ENCODE measurements around the gene RCBTB1. TPM values are rescaled to one million over a fixed set of nuclear protein-coding genes. Genes with fewer than 3 reads are reported as not detected.

The RCBTB1 gene
- total and polyA plus RNA-seq, 3 experiments from 2014 or later = 7.3 to 21.2 (median 19.3) TPM

- Histone ChIP-seq H3K4me1 (ENCODE audit: insufficient read depth, low read length) (no peaks in the 10 kb centered on the region), H3K27ac (ENCODE audit: low read depth, low read length) (no peak overlapping the region), H3K27me3 (ENCODE audit: insufficient read depth, low read length, poor library complexity, severe bottlenecking) (no peaks in the 10 kb centered on the region), H3K36me3 (ENCODE audit: insufficient read depth, low read length) (no peaks in the 10 kb centered on the region), H3K9me3 (ENCODE audit: low read length) (no peaks in the 10 kb centered on the region), H3K4me3 (ENCODE audit: low read length) (no peak overlapping the region)
- Mint-ChIP-seq H3K9me3 (no peaks in the 10 kb centered on the region), H3K36me3 (peaks cover 0 to 64% (median 15%) of the 10 kb centered on the region in 3 donors), H3K4me3 (no peak overlapping the region), H3K27me3 (no peaks in the 10 kb centered on the region), H3K27ac (peak overlapping the region in 1 of 8 donors; percentile 6), H3K4me1 (peaks cover 0 to 11% (median 7%) of the 10 kb centered on the region in 3 donors)
- ChIA-PET POLR2A (no interaction called here), CTCF (no interaction called here)
- DNase-seq = no peak
Measured at GRCh38 chr13:49533591-49534269, 51.6 kb downstream of the RCBTB1 start.

GRCh38 chr13:49533011-49533410 is 52.3 kb downstream of the RCBTB1 start:
- H3K4me1 Mint-ChIP-seq = peaks cover 0 to 11% (median 7%) of the 10 kb centered on the region in 3 donors
- Histone ChIP-seq H3K4me3 (ENCODE audit: low read length) (no peak overlapping the region), H3K36me3 (ENCODE audit: insufficient read depth, low read length) (no peaks in the 10 kb centered on the region), H3K27ac (ENCODE audit: low read depth, low read length) (no peak overlapping the region), H3K9me3 (ENCODE audit: low read length) (no peaks in the 10 kb centered on the region), H3K4me1 (ENCODE audit: insufficient read depth, low read length) (no peaks in the 10 kb centered on the region), H3K27me3 (ENCODE audit: insufficient read depth, low read length, poor library complexity, severe bottlenecking) (no peaks in the 10 kb centered on the region)
- H3K4me3 Mint-ChIP-seq = no peak overlapping the region
- H3K36me3 Mint-ChIP-seq = peaks cover 0 to 69% (median 18%) of the 10 kb centered on the region in 3 donors
- DNase-seq = no peak
- no peaks in the 10 kb centered on the region for H3K27me3 Mint-ChIP-seq
- no peaks in the 10 kb centered on the region for H3K9me3 Mint-ChIP-seq
- CTCF ChIA-PET = no interaction called here
- POLR2A ChIA-PET = no interaction called here
- H3K27ac Mint-ChIP-seq = peak overlapping the region in 2 of 8 donors; percentile 23 to 46

- Histone ChIP-seq H3K36me3 (ENCODE audit: insufficient read depth, low read length) (no peaks in the 10 kb centered on the region), H3K27ac (ENCODE audit: low read depth, low read length) (no peak overlapping the region), H3K4me1 (ENCODE audit: insufficient read depth, low read length) (no peaks in the 10 kb centered on the region), H3K9me3 (ENCODE audit: low read length) (no peaks in the 10 kb centered on the region), H3K27me3 (ENCODE audit: insufficient read depth, low read length, poor library complexity, severe bottlenecking) (no peaks in the 10 kb centered on the region), H3K4me3 (ENCODE audit: low read length) (no peak overlapping the region)
- peak overlapping the region in 2 of 8 donors; percentile 29 to 57 for H3K27ac Mint-ChIP-seq
- no peaks in the 10 kb centered on the region for H3K9me3 Mint-ChIP-seq
- ChIA-PET CTCF (no interaction called here), POLR2A (no interaction called here)
- DNase-seq = no peak
- H3K4me3 Mint-ChIP-seq = no peak overlapping the region
- peaks cover 0 to 67% (median 15%) of the 10 kb centered on the region in 3 donors for H3K36me3 Mint-ChIP-seq
- H3K4me1 Mint-ChIP-seq = peaks cover 0 to 11% (median 7%) of the 10 kb centered on the region in 3 donors
- H3K27me3 Mint-ChIP-seq = no peaks in the 10 kb centered on the region
Measured at GRCh38 chr13:49532593-49532992, 52.8 kb downstream of the RCBTB1 start.

- Mint-ChIP-seq H3K36me3 (peaks cover 0 to 68% (median 22%) of the 10 kb centered on the region in 3 donors), H3K4me3 (no peak overlapping the region), H3K27ac (peak overlapping the region in 3 of 8 donors; percentile 34 to 61 (median 48)), H3K27me3 (no peaks in the 10 kb centered on the region), H3K9me3 (no peaks in the 10 kb centered on the region), H3K4me1 (peaks cover 2 to 11% (median 7%) of the 10 kb centered on the region in 3 donors)
- H3K4me3 ChIP-seq (ENCODE audit: low read length) = no peak overlapping the region
- H3K27me3 ChIP-seq (ENCODE audit: insufficient read depth, low read length, poor library complexity, severe bottlenecking) = no peaks in the 10 kb centered on the region
- H3K36me3 ChIP-seq (ENCODE audit: insufficient read depth, low read length) = no peaks in the 10 kb centered on the region
- H3K4me1 ChIP-seq (ENCODE audit: insufficient read depth, low read length) = no peaks in the 10 kb centered on the region
- H3K27ac ChIP-seq (ENCODE audit: low read depth, low read length) = no peak overlapping the region
- no peaks in the 10 kb centered on the region for H3K9me3 ChIP-seq (ENCODE audit: low read length)
- ChIA-PET CTCF (no interaction called here), POLR2A (no interaction called here)
- DNase-seq = no peak
Measured at GRCh38 chr13:49530457-49530856, 54.9 kb downstream of the RCBTB1 start.

GRCh38 chr13:49528161-49528560 is 57.2 kb downstream of the RCBTB1 start:
- no peaks in the 10 kb centered on the region for H3K9me3 Mint-ChIP-seq
- H3K4me1 Mint-ChIP-seq = peaks cover 4 to 18% (median 18%) of the 10 kb centered on the region in 3 donors
- no peak overlapping the region for H3K4me3 ChIP-seq (ENCODE audit: low read length)
- no peaks in the 10 kb centered on the region for H3K27me3 ChIP-seq (ENCODE audit: insufficient read depth, low read length, poor library complexity, severe bottlenecking)
- no peaks in the 10 kb centered on the region for H3K4me1 ChIP-seq (ENCODE audit: insufficient read depth, low read length)
- no peaks in the 10 kb centered on the region for H3K27me3 Mint-ChIP-seq
- peaks cover 4% of the 10 kb centered on the region for H3K36me3 ChIP-seq (ENCODE audit: insufficient read depth, low read length)
- no peaks in the 10 kb centered on the region for H3K9me3 ChIP-seq (ENCODE audit: low read length)
- peak overlapping the region in 3 of 8 donors; percentile 8 to 78 (median 57) for H3K27ac Mint-ChIP-seq
- no peak for DNase-seq
- H3K36me3 Mint-ChIP-seq = peaks cover 0 to 73% (median 19%) of the 10 kb centered on the region in 3 donors
- POLR2A ChIA-PET = no interaction called here
- no peak overlapping the region for H3K4me3 Mint-ChIP-seq
- CTCF ChIA-PET = no interaction called here
- H3K27ac ChIP-seq (ENCODE audit: low read depth, low read length) = no peak overlapping the region

GRCh38 chr13:49527123-49527522 is 58.2 kb downstream of the RCBTB1 start:
- no peak overlapping the region for H3K4me3 Mint-ChIP-seq
- peaks cover 4 to 14% (median 12%) of the 10 kb centered on the region in 3 donors for H3K4me1 Mint-ChIP-seq
- no peaks in the 10 kb centered on the region for H3K4me1 ChIP-seq (ENCODE audit: insufficient read depth, low read length)
- peaks cover 4% of the 10 kb centered on the region for H3K36me3 ChIP-seq (ENCODE audit: insufficient read depth, low read length)
- H3K27ac ChIP-seq (ENCODE audit: low read depth, low read length) = no peak overlapping the region
- CTCF ChIA-PET = no interaction called here
- no peaks in the 10 kb centered on the region for H3K27me3 ChIP-seq (ENCODE audit: insufficient read depth, low read length, poor library complexity, severe bottlenecking)
- H3K36me3 Mint-ChIP-seq = peaks cover 0 to 73% (median 12%) of the 10 kb centered on the region in 3 donors
- no peak overlapping the region for H3K4me3 ChIP-seq (ENCODE audit: low read length)
- peak overlapping the region in 4 of 8 donors; percentile 9 to 60 (median 38) for H3K27ac Mint-ChIP-seq
- no peaks in the 10 kb centered on the region for H3K9me3 Mint-ChIP-seq
- H3K9me3 ChIP-seq (ENCODE audit: low read length) = no peaks in the 10 kb centered on the region
- DNase-seq = no peak
- no peaks in the 10 kb centered on the region for H3K27me3 Mint-ChIP-seq
- POLR2A ChIA-PET = no interaction called here

GRCh38 chr13:49524740-49525501 is 60.4 kb downstream of the RCBTB1 start:
- Histone ChIP-seq H3K4me1 (ENCODE audit: insufficient read depth, low read length) (no peaks in the 10 kb centered on the region), H3K36me3 (ENCODE audit: insufficient read depth, low read length) (peaks cover 13% of the 10 kb centered on the region), H3K27me3 (ENCODE audit: insufficient read depth, low read length, poor library complexity, severe bottlenecking) (no peaks in the 10 kb centered on the region), H3K27ac (ENCODE audit: low read depth, low read length) (no peak overlapping the region), H3K4me3 (ENCODE audit: low read length) (no peak overlapping the region), H3K9me3 (ENCODE audit: low read length) (no peaks in the 10 kb centered on the region)
- POLR2A ChIA-PET = no interaction called here
- Mint-ChIP-seq H3K27ac (peak overlapping the region in 4 of 8 donors; percentile 31 to 68 (median 50)), H3K4me1 (peaks cover 4 to 10% (median 6%) of the 10 kb centered on the region in 3 donors), H3K27me3 (no peaks in the 10 kb centered on the region), H3K36me3 (peaks cover 0 to 79% (median 12%) of the 10 kb centered on the region in 3 donors), H3K9me3 (no peaks in the 10 kb centered on the region), H3K4me3 (no peak overlapping the region)
- DNase-seq = no peak
- CTCF ChIA-PET = no interaction called here

GRCh38 chr13:49521224-49521623 is 64.1 kb downstream of the RCBTB1 start:
- no peak for DNase-seq
- ChIA-PET CTCF (no interaction called here), POLR2A (no interaction called here)
- Mint-ChIP-seq H3K27ac (peak overlapping the region in 3 of 8 donors; percentile 33 to 64 (median 46)), H3K9me3 (no peaks in the 10 kb centered on the region), H3K4me1 (peaks cover 8 to 16% (median 16%) of the 10 kb centered on the region in 3 donors), H3K27me3 (no peaks in the 10 kb centered on the region), H3K4me3 (no peak overlapping the region), H3K36me3 (peaks cover 0 to 78% (median 18%) of the 10 kb centered on the region in 3 donors)
- H3K4me1 ChIP-seq (ENCODE audit: insufficient read depth, low read length) = no peaks in the 10 kb centered on the region
- peaks cover 21% of the 10 kb centered on the region for H3K36me3 ChIP-seq (ENCODE audit: insufficient read depth, low read length)
- no peak overlapping the region for H3K4me3 ChIP-seq (ENCODE audit: low read length)
- H3K27ac ChIP-seq (ENCODE audit: low read depth, low read length) = no peak overlapping the region
- no peaks in the 10 kb centered on the region for H3K27me3 ChIP-seq (ENCODE audit: insufficient read depth, low read length, poor library complexity, severe bottlenecking)
- no peaks in the 10 kb centered on the region for H3K9me3 ChIP-seq (ENCODE audit: low read length)

All from CD8-positive, alpha-beta memory T cell (primary cell).